HL-60/S4 treated with retinoic acid at 250 ng/mL for 4 days and 3 days (cell line): ENCODE results near the gene VARS2.

ENCODE experiments used
- in situ Hi-C: fragments of 300-500 bp; cut with MboI; formaldehyde crosslinking; loops from 2 replicates; pipeline ENCODE4 v1.7.0; 2022; ENCODE audit warnings: low sequenced_read_pairs

The VARS2 gene

GRCh38 chr6:30898750-30899360 lies 15.2 kb upstream of the VARS2 start:
- in situ Hi-C loops: no loop called here

- in situ Hi-C loops: loop anchor here (25.0 kb wide), 1 partner anchor 186 kb away; no protein-coding TSS in a partner anchor
Observed at GRCh38 chr6:30900863-30901417, 13.1 kb upstream of the VARS2 start.

GRCh38 chr6:30901436-30901835 lies 12.6 kb upstream of the VARS2 start:
- in situ Hi-C loops: loop anchor here (25.0 kb wide), 1 partner anchor 186 kb away; no protein-coding TSS in a partner anchor

- in situ Hi-C loops: loop anchor here (25.0 kb wide), 1 partner anchor 185 kb away; no protein-coding TSS in a partner anchor
Observed at GRCh38 chr6:30902196-30902595, 11.8 kb upstream of the VARS2 start.

GRCh38 chr6:30902709-30903108 lies 11.3 kb upstream of the VARS2 start:
- in situ Hi-C loops: loop anchor here (25.0 kb wide), 1 partner anchor 185 kb away; no protein-coding TSS in a partner anchor

- in situ Hi-C loops: loop anchor here (25.0 kb wide), 1 partner anchor 184 kb away; no protein-coding TSS in a partner anchor
Observed at GRCh38 chr6:30903236-30903635, 10.8 kb upstream of the VARS2 start.

- in situ Hi-C loops: loop anchor here (25.0 kb wide), 1 partner anchor 180 kb away; no protein-coding TSS in a partner anchor
Observed at GRCh38 chr6:30907290-30907757, 6.7 kb upstream of the VARS2 start.

GRCh38 chr6:30907758-30908591 lies 6.1 kb upstream of the VARS2 start, which contains the start of gene GTF2H4:
TSS of gene GTF2H4 (plus strand) at chr6:30908207.
- in situ Hi-C loops: loop anchor here (25.0 kb wide), 1 partner anchor 179 kb away; no protein-coding TSS in a partner anchor

- in situ Hi-C loops: loop anchor here (25.0 kb wide), 1 partner anchor 179 kb away; no protein-coding TSS in a partner anchor
Observed at GRCh38 chr6:30908700-30909099, 5.3 kb upstream of the VARS2 start.

GRCh38 chr6:30910473-30910872 lies 3.6 kb upstream of the VARS2 start:
- in situ Hi-C loops: loop anchor here (25.0 kb wide), 1 partner anchor 177 kb away; no protein-coding TSS in a partner anchor

GRCh38 chr6:30912746-30913520 lies 1.1 kb upstream of the VARS2 start:
- in situ Hi-C loops: loop anchor here (25.0 kb wide), 1 partner anchor 174 kb away; no protein-coding TSS in a partner anchor

GRCh38 chr6:30913721-30914075 lies 340 bp upstream of the VARS2 start:
- in situ Hi-C loops: loop anchor here (25.0 kb wide), 1 partner anchor 174 kb away; no protein-coding TSS in a partner anchor

GRCh38 chr6:30914854-30915590 lies 984 bp downstream of the VARS2 start:
- in situ Hi-C loops: loop anchor here (25.0 kb wide), 1 partner anchor 172 kb away; no protein-coding TSS in a partner anchor

- in situ Hi-C loops: loop anchor here (25.0 kb wide), 1 partner anchor 172 kb away; no protein-coding TSS in a partner anchor
Observed at GRCh38 chr6:30915591-30915946, 1.5 kb downstream of the VARS2 start.

- in situ Hi-C loops: loop anchor here (25.0 kb wide), 1 partner anchor 170 kb away; no protein-coding TSS in a partner anchor
Observed at GRCh38 chr6:30917041-30917440, 3.0 kb downstream of the VARS2 start.

GRCh38 chr6:30917487-30917886 lies 3.4 kb downstream of the VARS2 start:
- in situ Hi-C loops: loop anchor here (25.0 kb wide), 1 partner anchor 170 kb away; no protein-coding TSS in a partner anchor

GRCh38 chr6:30918670-30919069 lies 4.6 kb downstream of the VARS2 start:
- in situ Hi-C loops: loop anchor here (25.0 kb wide), 1 partner anchor 169 kb away; no protein-coding TSS in a partner anchor

- in situ Hi-C loops: loop anchor here (25.0 kb wide), 1 partner anchor 165 kb away; no protein-coding TSS in a partner anchor
Observed at GRCh38 chr6:30922447-30922852, 8.4 kb downstream of the VARS2 start.

GRCh38 chr6:30924040-30924627 lies 10.1 kb downstream of the VARS2 start:
- in situ Hi-C loops: loop anchor here (25.0 kb wide), 1 partner anchor 163 kb away; no protein-coding TSS in a partner anchor
